ENCODE results near the gene VASP.
A peak's percentile ranks its signal among the peaks of the same experiment; 100 is the strongest.

The VASP gene

GRCh38 chr19:45469945-45470761 lies 37.1 kb upstream of the VASP start:
- peak overlapping the region; percentile 81 for H3K4me3 ChIP-seq (ENCODE audit: low read depth, low read length)
- no peak for TF ChIP-seq CTCF (IDR thresholded peaks at IDR 0.05; ENCODE audit: insufficient read depth, low read depth, low read length, missing control alignments)
- no peak for DNase-seq (ENCODE audit: low read depth)

- DNase-seq (ENCODE audit: low read depth): no peak
- H3K4me3 ChIP-seq (ENCODE audit: low read depth, low read length): no peak overlapping the region
- no peak for TF ChIP-seq CTCF (IDR thresholded peaks at IDR 0.05; ENCODE audit: insufficient read depth, low read depth, low read length, missing control alignments)
Observed at GRCh38 chr19:45470762-45471081, 36.6 kb upstream of the VASP start.

GRCh38 chr19:45471111-45471930 lies 36.0 kb upstream of the VASP start:
- no peak for DNase-seq (ENCODE audit: low read depth)
- H3K4me3 ChIP-seq (ENCODE audit: low read depth, low read length): no peak overlapping the region
- no peak for TF ChIP-seq CTCF (IDR thresholded peaks at IDR 0.05; ENCODE audit: insufficient read depth, low read depth, low read length, missing control alignments)

GRCh38 chr19:45471931-45472562 lies 35.2 kb upstream of the VASP start:
- H3K4me3 ChIP-seq (ENCODE audit: low read depth, low read length): no peak overlapping the region
- no peak for TF ChIP-seq CTCF (IDR thresholded peaks at IDR 0.05; ENCODE audit: insufficient read depth, low read depth, low read length, missing control alignments)
- DNase-seq (ENCODE audit: low read depth): no peak

GRCh38 chr19:45472563-45473366 lies 34.5 kb upstream of the VASP start:
- no peak overlapping the region for H3K4me3 ChIP-seq (ENCODE audit: low read depth, low read length)
- no peak for DNase-seq (ENCODE audit: low read depth)
- no peak for TF ChIP-seq CTCF (IDR thresholded peaks at IDR 0.05; ENCODE audit: insufficient read depth, low read depth, low read length, missing control alignments)

- TF ChIP-seq CTCF (IDR thresholded peaks at IDR 0.05; ENCODE audit: insufficient read depth, low read depth, low read length, missing control alignments): no peak
Observed at GRCh38 chr19:45473367-45473681, 34.0 kb upstream of the VASP start.

More at GRCh38 chr19:45473367-45473681, 34.0 kb upstream of the VASP start:
- DNase-seq (ENCODE audit: low read depth): no peak
- no peak overlapping the region for H3K4me3 ChIP-seq (ENCODE audit: low read depth, low read length)

Data from GM12865 (cell line).